Endothelial cell of umbilical vein (primary cell): ENCODE results near the gene LRRC17. TPM values are rescaled to one million over a fixed set of nuclear protein-coding genes. Genes with fewer than 3 reads are reported as not detected.

Experiments used
- BruUV-seq: library from RNA; stranded (reverse); fragments of 400-500 nt; replicated peaks from 2 replicates; lab custom pipeline; 2021; lab: Mats Ljungman, UMichigan
- CTCF ChIA-PET: fragments of 300-600, 350-600 bp; sonication (Branson Sonifier 250); formaldehyde crosslinking; loops from one replicate; lab custom pipeline; 2021; ENCODE audit warnings: antibody characterized with exemption, inconsistent platforms; lab: Charles Lee
- POLR2A ChIA-PET: fragments of 300-600, 350-600 bp; sonication (Branson Sonifier 250); formaldehyde crosslinking; loops from one replicate; lab custom pipeline; 2021; ENCODE audit warnings: antibody characterized with exemption, inconsistent platforms; lab: Charles Lee
- DNase-seq: peaks from one replicate; pipeline ENCODE4 v3.0.0-alpha.2; 2011; ENCODE audit warnings: low read depth, low spot score
- FAIRE-seq: peaks from 2 replicates; lab custom pipeline; 2011; peaks lifted over from hg19 to GRCh38; lab: Jason Lieb, UNC
- H2AFZ ChIP-seq: 2 replicates; pipeline ENCODE4 v1.6.0; 2012; ENCODE audit warnings: low read depth, low read length, control low read depth, inconsistent platforms
- H3K27ac ChIP-seq: 2 replicates; pipeline ENCODE4 v1.5.1; 2011; ENCODE audit warnings: low read depth, mild to moderate bottlenecking, control low read depth, low read length, moderate library complexity; ENCODE audit not compliant: insufficient read depth
- H3K27me3 ChIP-seq, 2 experiments: 2 replicates each; pipeline versions ENCODE4 v1.6.0 to v1.6.1; 2011; ENCODE audit warnings: low read length in 2 of 2, mixed read lengths in 1 of 2; ENCODE audit not compliant: control insufficient read depth in 2 of 2, insufficient read depth in 2 of 2
- H3K36me3 ChIP-seq, 2 experiments: 2 replicates in 1 of 2; 3 replicates in 1 of 2; pipeline ENCODE4 v1.5.1; 2011; ENCODE audit warnings: low read length in 2 of 2, mild to moderate bottlenecking in 1 of 2, moderate library complexity in 1 of 2; ENCODE audit not compliant: control insufficient read depth in 2 of 2, insufficient read depth in 2 of 2; ENCODE audit errors: extremely low read depth in 1 of 2
- H3K4me1 ChIP-seq: 3 replicates; pipeline ENCODE4 v1.5.1; 2011; ENCODE audit warnings: mild to moderate bottlenecking, low read length; ENCODE audit not compliant: control insufficient read depth, insufficient read depth; ENCODE audit errors: extremely low read depth
- H3K4me2 ChIP-seq: 2 replicates; pipeline ENCODE4 v1.6.1; 2011; ENCODE audit warnings: low read length, control low read depth, mixed read lengths; ENCODE audit not compliant: insufficient read depth
- H3K4me3 ChIP-seq, 3 experiments: fragments of 200-600 bp in 1 of 3; sonication (generic), shearing (Covaris generic) in 1 of 3; replicated peaks in 1 of 3; 2 replicates each; pipeline ENCODE4 v1.5.1; 2011 to 2016; ENCODE audit warnings: control low read depth in 3 of 3, low read length in 3 of 3, mild to moderate bottlenecking in 2 of 3, inconsistent platforms in 1 of 3, low read depth in 1 of 3, moderate library complexity in 1 of 3; ENCODE audit not compliant: insufficient read depth in 1 of 3
- H3K79me2 ChIP-seq: 2 replicates; pipeline ENCODE4 v1.6.0; 2012; ENCODE audit warnings: low read length, inconsistent platforms; ENCODE audit not compliant: control insufficient read depth, insufficient read depth
- H3K9ac ChIP-seq: replicated peaks from 2 replicates; pipeline ENCODE3; 2011; ENCODE audit warnings: low read length, control low read depth; ENCODE audit not compliant: insufficient read depth; ENCODE audit errors: extremely low read depth
- H3K9me1 ChIP-seq: replicated peaks from 3 replicates; pipeline ENCODE4 v1.6.0; 2011; ENCODE audit warnings: mild to moderate bottlenecking, low read length; ENCODE audit not compliant: control insufficient read depth, insufficient read depth; ENCODE audit errors: extremely low read depth
- H3K9me3 ChIP-seq: replicated peaks from 2 replicates; pipeline ENCODE4 v1.5.1; 2012; ENCODE audit warnings: low read length, inconsistent platforms; ENCODE audit not compliant: control insufficient read depth, insufficient read depth
- H4K20me1 ChIP-seq: replicated peaks from 2 replicates; pipeline ENCODE3; 2011; ENCODE audit warnings: mild to moderate bottlenecking, low read length; ENCODE audit not compliant: control insufficient read depth, insufficient read depth; ENCODE audit errors: extremely low read depth
- EZH2 ChIP-seq: IDR thresholded peaks from 2 replicates; pipeline ENCODE4 v1.6.1; 2012; ENCODE audit warnings: borderline replicate concordance, low read depth, mild to moderate bottlenecking, moderate library complexity, low read length, inconsistent platforms; ENCODE audit not compliant: severe bottlenecking
- FOS ChIP-seq: IDR thresholded peaks from 2 replicates; pipeline ENCODE4 v1.6.1; 2011; ENCODE audit warnings: mild to moderate bottlenecking, low read length, moderate library complexity, borderline replicate concordance; ENCODE audit not compliant: insufficient read depth
- GATA2 ChIP-seq: IDR thresholded peaks from 2 replicates; pipeline ENCODE4 v1.7.0; 2011; ENCODE audit warnings: low read depth, mild to moderate bottlenecking, moderate library complexity, mixed read lengths, low read length; ENCODE audit not compliant: insufficient read length, insufficient read depth
- JUN ChIP-seq: IDR thresholded peaks from 2 replicates; pipeline ENCODE4 v1.6.1; 2011; ENCODE audit warnings: borderline replicate concordance, low read depth; ENCODE audit not compliant: insufficient read length, insufficient read depth
- MYC ChIP-seq: IDR thresholded peaks from one replicate; pipeline ENCODE4 v1.6.1; 2011; ENCODE audit warnings: mild to moderate bottlenecking, low read depth, low read length
- POLR2A ChIP-seq: IDR thresholded peaks from 2 replicates; pipeline ENCODE4 v1.6.1; 2012; ENCODE audit warnings: low read depth, mild to moderate bottlenecking, control low read depth, low read length
- POLR2AphosphoS5 ChIP-seq: IDR thresholded peaks from 2 replicates; pipeline ENCODE4 v1.6.1; 2012; ENCODE audit warnings: low read depth, mild to moderate bottlenecking, control low read depth, low read length, moderate library complexity; ENCODE audit not compliant: insufficient read depth
- dilution Hi-C: fragments of 300-500 bp; cut with MboI; formaldehyde crosslinking; loops from one replicate; pipeline ENCODE4 v1.15.0; 2019; ENCODE audit warnings: low sequenced_read_pairs; ENCODE audit not compliant: extremely low pct_ligation_motif_present
- intact Hi-C: fragments of 100-400 bp; cut with micrococcal nuclease; formaldehyde crosslinking; loops from one replicate; pipeline ENCODE4 v1.10.0; 2022
- polyA plus RNA-seq, 4 experiments: library from polyadenylated mRNA; depleted of rRNA in 3 of 4; stranded (reverse) in 3 of 4; unstranded in 1 of 4; fragments of >200 nt; gene quantifications; 2 replicates each; pipeline versions ENCODE4 v1.2.1 to v1.2.3, GENCODE V29; 2011 to 2012; ENCODE audit warnings: missing spikeins in 1 of 4
- total RNA-seq: library from RNA; stranded (reverse); gene quantifications from 2 replicates; pipeline ENCODE4 v1.2.3, GENCODE V29; 2021
- TF ChIP-seq, protein P1 (sequence below): IDR thresholded peaks from 2 replicates; pipeline ENCODE4 v1.6.1; 2011; ENCODE audit not compliant: insufficient read depth, insufficient read length
- TF ChIP-seq, protein P2 (sequence below), 2 donors: IDR thresholded peaks; 1 replicate in 1 of 2; 2 replicates in 1 of 2; pipeline ENCODE4 v1.5.1; 2011; ENCODE audit warnings: low read length in 2 of 2, mild to moderate bottlenecking in 2 of 2, moderate library complexity in 2 of 2, control low read depth in 1 of 2, inconsistent platforms in 1 of 2, low read depth in 1 of 2; ENCODE audit not compliant: insufficient read depth in 1 of 2; ENCODE audit errors: extremely low read depth in 1 of 2

The LRRC17 gene
- total and polyA plus RNA-seq, 2 donors (not counting 3 experiments of a cell fraction or from before 2014, with no cell fraction given): 22.7 to 33.7 TPM

DNA sequence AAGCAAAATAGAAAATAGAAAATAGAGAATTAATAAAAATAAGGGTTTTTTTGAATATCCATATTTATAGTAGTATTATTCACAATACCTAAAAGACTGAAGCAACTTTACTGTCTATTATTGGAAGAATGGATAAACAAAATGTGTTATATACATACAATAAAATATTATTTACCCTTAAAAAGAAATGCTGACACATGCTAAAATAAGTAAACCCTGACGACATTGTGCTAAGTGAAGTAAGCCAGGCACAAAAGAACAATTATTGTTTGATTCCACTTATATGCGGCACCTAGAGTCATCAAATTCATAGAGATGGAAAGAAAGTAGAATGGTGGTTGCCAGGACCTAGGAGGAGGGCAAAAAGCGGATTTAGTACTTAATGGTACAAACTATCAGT, 39.0 kb downstream of the LRRC17 start:
- H3K4me2 ChIP-seq: no peak overlapping the region
- H3K9me3 ChIP-seq: no peaks in the 10 kb centered on the region
- no peaks in the 10 kb centered on the region for H3K27me3 ChIP-seq
- H3K36me3 ChIP-seq: no peaks in the 10 kb centered on the region
- CTCF ChIA-PET: no interaction called here
- H3K4me3 ChIP-seq: no peak overlapping the region
- no peaks in the 10 kb centered on the region for H4K20me1 ChIP-seq
- no peaks in the 10 kb centered on the region for H3K4me1 ChIP-seq
- intact Hi-C loops (no loop called here), dilution Hi-C loops (no loop called here)
- H3K79me2 ChIP-seq: no peaks in the 10 kb centered on the region
- no peak for TF ChIP-seq MYC
- TF ChIP-seq GATA2: no peak
- TF ChIP-seq, protein P1, sequence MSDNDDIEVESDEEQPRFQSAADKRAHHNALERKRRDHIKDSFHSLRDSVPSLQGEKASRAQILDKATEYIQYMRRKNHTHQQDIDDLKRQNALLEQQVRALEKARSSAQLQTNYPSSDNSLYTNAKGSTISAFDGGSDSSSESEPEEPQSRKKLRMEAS: no peak
- no peak for TF ChIP-seq POLR2AphosphoS5
- no peak for TF ChIP-seq JUN
- TF ChIP-seq FOS: no peak
- TF ChIP-seq POLR2A: no peak
- TF ChIP-seq EZH2: no peak
- TF ChIP-seq, protein P2, sequence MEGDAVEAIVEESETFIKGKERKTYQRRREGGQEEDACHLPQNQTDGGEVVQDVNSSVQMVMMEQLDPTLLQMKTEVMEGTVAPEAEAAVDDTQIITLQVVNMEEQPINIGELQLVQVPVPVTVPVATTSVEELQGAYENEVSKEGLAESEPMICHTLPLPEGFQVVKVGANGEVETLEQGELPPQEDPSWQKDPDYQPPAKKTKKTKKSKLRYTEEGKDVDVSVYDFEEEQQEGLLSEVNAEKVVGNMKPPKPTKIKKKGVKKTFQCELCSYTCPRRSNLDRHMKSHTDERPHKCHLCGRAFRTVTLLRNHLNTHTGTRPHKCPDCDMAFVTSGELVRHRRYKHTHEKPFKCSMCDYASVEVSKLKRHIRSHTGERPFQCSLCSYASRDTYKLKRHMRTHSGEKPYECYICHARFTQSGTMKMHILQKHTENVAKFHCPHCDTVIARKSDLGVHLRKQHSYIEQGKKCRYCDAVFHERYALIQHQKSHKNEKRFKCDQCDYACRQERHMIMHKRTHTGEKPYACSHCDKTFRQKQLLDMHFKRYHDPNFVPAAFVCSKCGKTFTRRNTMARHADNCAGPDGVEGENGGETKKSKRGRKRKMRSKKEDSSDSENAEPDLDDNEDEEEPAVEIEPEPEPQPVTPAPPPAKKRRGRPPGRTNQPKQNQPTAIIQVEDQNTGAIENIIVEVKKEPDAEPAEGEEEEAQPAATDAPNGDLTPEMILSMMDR (IDR thresholded peaks at IDR 0.05; ENCODE audit: extremely low read depth in 1 of 2, insufficient read depth in 1 of 2, low read depth in 1 of 2, low read length in 2 of 2): no peak
- H3K9ac ChIP-seq: no peak overlapping the region
- POLR2A ChIA-PET: no interaction called here
- FAIRE-seq (no peak), DNase-seq (no peak)
- H3K9me1 ChIP-seq: no peaks in the 10 kb centered on the region
- no peak overlapping the region for H2AFZ ChIP-seq
- no TSS peak for BruUV-seq
- H3K27ac ChIP-seq: no peak overlapping the region
